MM.1S (cell line): Measurements from ENCODE around the gene PRICKLE3.

ENCODE experiments used
- EZH2 ChIP-seq: fragments of 300-600 bp; sonication (generic); optimal IDR thresholded peaks from 2 replicates; pipeline ENCODE3; 2017; ENCODE audit warnings: low read depth, mild to moderate bottlenecking, antibody characterized with exemption, low read length, mixed read lengths
- EZH2phosphoT487 ChIP-seq: fragments of 300-600 bp; sonication (generic); IDR thresholded peaks from 2 replicates; pipeline ENCODE4 v1.6.1; 2018; ENCODE audit warnings: antibody characterized with exemption, low read length
- TF ChIP-seq, protein P1 (sequence below): fragments of 300-600 bp; sonication (generic); IDR thresholded peaks from 2 replicates; pipeline ENCODE4 v1.5.1; 2016; ENCODE audit warnings: antibody characterized with exemption, low read length, mixed read lengths

DNA sequence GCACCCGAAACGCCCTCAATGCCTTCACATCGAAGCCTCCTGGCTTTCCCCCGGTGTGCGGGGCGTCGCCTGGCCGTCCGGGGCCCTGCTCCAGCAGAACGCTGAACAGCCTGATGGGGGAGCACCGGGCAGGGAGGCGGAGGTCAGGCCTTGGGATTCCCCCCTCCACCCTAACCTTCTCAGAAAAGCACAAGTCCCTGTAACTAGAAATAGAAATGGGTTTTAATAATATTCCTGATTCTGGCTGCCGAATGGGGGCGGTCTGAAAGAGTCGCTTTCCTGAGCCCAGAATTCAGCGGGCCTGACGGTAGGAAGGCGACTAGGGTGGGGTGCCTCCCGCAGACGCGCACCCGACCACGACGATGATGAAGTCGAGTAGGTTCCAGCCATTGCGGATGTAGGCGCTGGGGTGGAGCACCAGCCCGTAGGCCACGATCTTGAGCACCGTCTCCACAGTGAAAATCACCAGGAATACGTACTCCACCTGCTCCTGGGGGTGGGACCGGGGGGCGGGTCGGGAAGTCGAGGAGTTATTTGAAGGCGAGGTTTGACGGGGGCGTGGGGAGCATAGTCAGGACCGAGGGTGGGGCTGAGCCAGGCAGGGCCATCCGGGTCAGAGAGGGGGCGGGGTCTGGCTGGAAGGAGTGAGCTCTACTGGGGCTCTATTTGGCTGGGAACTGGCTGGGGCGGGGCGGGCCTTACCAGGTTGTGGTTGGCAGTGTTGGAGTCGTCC is 44.5 kb upstream of the PRICKLE3 start:
- no peak for TF ChIP-seq EZH2
- TF ChIP-seq, protein P1, sequence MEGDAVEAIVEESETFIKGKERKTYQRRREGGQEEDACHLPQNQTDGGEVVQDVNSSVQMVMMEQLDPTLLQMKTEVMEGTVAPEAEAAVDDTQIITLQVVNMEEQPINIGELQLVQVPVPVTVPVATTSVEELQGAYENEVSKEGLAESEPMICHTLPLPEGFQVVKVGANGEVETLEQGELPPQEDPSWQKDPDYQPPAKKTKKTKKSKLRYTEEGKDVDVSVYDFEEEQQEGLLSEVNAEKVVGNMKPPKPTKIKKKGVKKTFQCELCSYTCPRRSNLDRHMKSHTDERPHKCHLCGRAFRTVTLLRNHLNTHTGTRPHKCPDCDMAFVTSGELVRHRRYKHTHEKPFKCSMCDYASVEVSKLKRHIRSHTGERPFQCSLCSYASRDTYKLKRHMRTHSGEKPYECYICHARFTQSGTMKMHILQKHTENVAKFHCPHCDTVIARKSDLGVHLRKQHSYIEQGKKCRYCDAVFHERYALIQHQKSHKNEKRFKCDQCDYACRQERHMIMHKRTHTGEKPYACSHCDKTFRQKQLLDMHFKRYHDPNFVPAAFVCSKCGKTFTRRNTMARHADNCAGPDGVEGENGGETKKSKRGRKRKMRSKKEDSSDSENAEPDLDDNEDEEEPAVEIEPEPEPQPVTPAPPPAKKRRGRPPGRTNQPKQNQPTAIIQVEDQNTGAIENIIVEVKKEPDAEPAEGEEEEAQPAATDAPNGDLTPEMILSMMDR = peak; percentile 38
- no peak for TF ChIP-seq EZH2phosphoT487
